Stimulated activated naive CD8-positive, alpha-beta T cell treated with anti-CD3 and anti-CD28 coated beads, Interleukin-15, amount 100 ng/mL, for 72 hours (primary cell): ENCODE measurements around the gene SLC10A3.

Source experiments
- ATAC-seq: fragments of 150-1000 bp; cut with Tn5 transposase; 2 replicates; pipeline ENCODE4 v1.10.0; 2021; ENCODE audit warnings: mild to moderate bottlenecking, moderate library complexity
- DNase-seq, 2 donors: peaks; one replicate each; pipeline ENCODE4 v3.0.0; 2021 to 2022
- H3K27ac Mint-ChIP-seq, 2 donors: one replicate each; pipeline ENCODE4 v1.8.0; 2022; ENCODE audit warnings: mild to moderate bottlenecking in 2 of 2, mixed read lengths in 2 of 2, moderate library complexity in 2 of 2
- H3K27me3 Mint-ChIP-seq: one replicate; pipeline ENCODE4 v1.8.0; 2022; ENCODE audit warnings: mixed read lengths
- H3K4me1 Mint-ChIP-seq: one replicate; pipeline ENCODE4 v1.8.0; 2022; ENCODE audit warnings: mild to moderate bottlenecking, mixed read lengths
- H3K4me3 Mint-ChIP-seq, 2 donors: one replicate each; pipeline ENCODE4 v1.8.0; 2022; ENCODE audit warnings: mild to moderate bottlenecking in 2 of 2, mixed read lengths in 2 of 2, moderate library complexity in 1 of 2
- H3K9me3 Mint-ChIP-seq, 2 donors: one replicate each; pipeline ENCODE4 v1.8.0; 2022; ENCODE audit warnings: mixed read lengths in 2 of 2

Gene SLC10A3

DNA sequence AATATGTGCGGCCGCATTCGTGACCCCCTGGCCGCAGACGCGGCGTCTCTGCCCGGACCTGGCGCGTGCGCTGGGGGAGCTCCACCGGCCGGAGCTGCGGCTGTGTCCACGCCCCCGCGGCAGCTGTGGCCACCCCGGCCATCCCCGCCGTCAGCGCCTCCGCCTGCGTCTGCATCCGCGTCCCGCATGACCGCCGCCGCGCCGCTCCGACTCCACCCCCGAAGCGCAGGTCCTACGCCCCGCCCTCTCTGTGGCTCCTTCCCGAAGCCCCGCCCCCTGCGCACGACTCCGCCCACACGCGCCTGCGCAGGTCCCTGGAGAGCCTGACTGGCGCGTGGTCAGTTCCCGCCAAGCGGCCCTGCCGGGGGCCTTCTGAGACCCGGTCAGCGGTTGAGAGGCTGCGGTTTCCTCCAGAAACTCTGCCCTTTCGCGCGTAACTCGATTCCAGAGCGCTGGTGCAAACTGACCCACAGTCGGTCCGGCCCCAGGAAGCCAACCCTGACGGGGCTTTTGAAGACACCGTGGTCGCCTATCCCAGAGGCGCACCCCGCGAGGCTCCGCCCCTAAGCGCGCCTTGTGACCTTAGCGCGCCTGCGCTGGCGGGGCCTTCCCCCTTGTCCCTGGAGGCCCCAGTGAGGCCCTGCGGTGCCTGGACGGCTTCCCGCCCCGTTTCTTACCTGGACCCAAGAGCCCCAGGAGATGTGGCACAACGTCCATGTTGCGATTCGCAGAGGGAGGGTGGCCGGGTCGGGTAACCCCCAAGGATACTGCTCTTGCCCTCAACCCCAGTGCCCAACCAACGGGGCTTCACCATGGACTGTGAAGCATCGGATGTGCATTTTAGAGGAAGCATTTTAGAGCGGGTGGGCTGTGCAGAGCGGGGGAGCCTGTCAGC lies 11.5 kb downstream of the SLC10A3 start, which contains the start of gene LAGE3:
Gene LAGE3, minus strand, starts transcription at position 554 of the 895 bp plus-strand sequence. Its CDS starts 366 bp downstream, at position 188.
- peak; percentile 96 for DNase-seq
- Mint-ChIP-seq H3K27ac (peak within 1 kb of the TSS; percentile 95), H3K4me3 (peak within 1 kb of the TSS; percentile 87 to 90), H3K4me1 (peaks cover 45% of the 10 kb centered on the region), H3K27me3 (no peaks in the 10 kb centered on the region), H3K9me3 (no peaks in the 10 kb centered on the region)
- ATAC-seq, result peak; percentile 94

- H3K9me3 Mint-ChIP-seq, result no peaks in the 10 kb centered on the region
- H3K27ac Mint-ChIP-seq, result peak overlapping the region in 1 of 2 donors; percentile 81
- H3K27me3 Mint-ChIP-seq, result no peaks in the 10 kb centered on the region
- no peak for DNase-seq
- peaks cover 42% of the 10 kb centered on the region for H3K4me1 Mint-ChIP-seq
- H3K4me3 Mint-ChIP-seq, result peak overlapping the region; percentile 87 to 90
- no peak for ATAC-seq
Observed at GRCh38 chrX:154477891-154478477, 12.4 kb downstream of the SLC10A3 start.

- ATAC-seq (no peak), DNase-seq (no peak)
- H3K27ac Mint-ChIP-seq, result no peak overlapping the region
- no peaks in the 10 kb centered on the region for H3K27me3 Mint-ChIP-seq
- no peak overlapping the region for H3K4me3 Mint-ChIP-seq
- H3K4me1 Mint-ChIP-seq, result peaks cover 38% of the 10 kb centered on the region
- H3K9me3 Mint-ChIP-seq, result no peaks in the 10 kb centered on the region
Observed at GRCh38 chrX:154476821-154477220, 13.6 kb downstream of the SLC10A3 start.

DNA sequence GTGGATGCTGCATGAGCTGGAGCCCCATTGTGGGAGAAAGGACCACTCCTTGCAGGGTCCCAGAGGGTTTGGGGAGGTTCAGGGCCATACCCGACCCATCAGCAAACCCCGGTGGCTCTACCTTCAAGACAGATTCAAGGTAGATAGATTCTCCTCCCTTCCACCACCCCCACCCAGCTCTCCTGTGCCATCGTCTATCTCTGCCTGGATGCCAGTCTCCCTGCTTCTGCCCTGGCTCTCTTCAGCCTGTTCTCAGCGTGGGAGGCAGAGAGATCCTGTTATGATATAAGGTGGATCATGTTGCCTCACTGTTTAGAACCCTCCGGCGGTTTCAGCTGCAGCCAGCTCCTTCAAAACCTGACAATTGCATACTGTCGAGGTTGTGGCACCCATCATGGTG lies 16.7 kb downstream of the SLC10A3 start:
- Mint-ChIP-seq H3K27ac (no peak overlapping the region), H3K4me1 (peaks cover 31% of the 10 kb centered on the region), H3K9me3 (no peaks in the 10 kb centered on the region), H3K27me3 (no peaks in the 10 kb centered on the region), H3K4me3 (no peak overlapping the region)
- DNase-seq (no peak), ATAC-seq (no peak)

GRCh38 chrX:154472685-154473632 lies 17.5 kb downstream of the SLC10A3 start:
- DNase-seq (no peak), ATAC-seq (peak; percentile 59)
- Mint-ChIP-seq H3K9me3 (no peaks in the 10 kb centered on the region), H3K27me3 (no peaks in the 10 kb centered on the region), H3K4me3 (no peak overlapping the region), H3K4me1 (peaks cover 29% of the 10 kb centered on the region), H3K27ac (no peak overlapping the region)

GRCh38 chrX:154471839-154472684 lies 18.4 kb downstream of the SLC10A3 start:
- no peak for ATAC-seq
- H3K4me1 Mint-ChIP-seq, result peaks cover 23% of the 10 kb centered on the region

DNA sequence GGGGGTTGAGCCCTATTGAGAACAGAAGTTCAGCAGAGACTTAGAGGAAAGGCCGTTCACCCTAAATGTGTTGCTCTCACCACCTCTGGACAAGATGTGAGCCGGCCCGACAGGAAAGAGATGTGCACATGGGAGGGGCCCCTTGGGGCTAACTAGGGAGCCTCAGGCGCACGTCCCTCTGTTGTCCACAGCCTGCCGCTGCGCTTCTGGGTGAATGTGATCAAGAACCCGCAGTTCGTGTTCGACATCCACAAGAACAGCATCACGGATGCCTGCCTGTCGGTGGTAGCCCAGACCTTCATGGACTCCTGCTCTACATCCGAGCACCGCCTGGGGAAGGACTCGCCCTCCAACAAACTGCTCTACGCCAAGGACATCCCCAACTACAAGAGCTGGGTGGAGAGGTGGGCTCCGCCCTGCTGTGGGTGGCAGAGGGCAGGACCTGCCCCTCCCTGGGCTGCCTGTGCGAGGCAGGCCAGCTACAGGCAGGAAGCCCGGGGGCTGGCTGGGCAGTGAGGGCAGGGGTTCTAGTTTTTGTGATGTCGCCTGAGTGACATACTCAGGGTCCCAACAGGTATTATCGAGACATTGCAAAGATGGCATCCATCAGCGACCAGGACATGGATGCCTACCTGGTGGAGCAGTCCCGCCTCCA lies 19.4 kb downstream of the SLC10A3 start:
- ATAC-seq, result no peak
- H3K4me3 Mint-ChIP-seq, result no peak overlapping the region
- H3K27ac Mint-ChIP-seq, result no peak overlapping the region
- DNase-seq, result no peak
- H3K27me3 Mint-ChIP-seq, result no peaks in the 10 kb centered on the region
- no peaks in the 10 kb centered on the region for H3K9me3 Mint-ChIP-seq
- H3K4me1 Mint-ChIP-seq, result peaks cover 16% of the 10 kb centered on the region

More at GRCh38 chrX:154471839-154472684, 18.4 kb downstream of the SLC10A3 start:
- no peak overlapping the region for H3K4me3 Mint-ChIP-seq
- no peaks in the 10 kb centered on the region for H3K27me3 Mint-ChIP-seq
- no peaks in the 10 kb centered on the region for H3K9me3 Mint-ChIP-seq
- no peak for DNase-seq
- H3K27ac Mint-ChIP-seq, result peak overlapping the region in 1 of 2 donors; percentile 91

DNA sequence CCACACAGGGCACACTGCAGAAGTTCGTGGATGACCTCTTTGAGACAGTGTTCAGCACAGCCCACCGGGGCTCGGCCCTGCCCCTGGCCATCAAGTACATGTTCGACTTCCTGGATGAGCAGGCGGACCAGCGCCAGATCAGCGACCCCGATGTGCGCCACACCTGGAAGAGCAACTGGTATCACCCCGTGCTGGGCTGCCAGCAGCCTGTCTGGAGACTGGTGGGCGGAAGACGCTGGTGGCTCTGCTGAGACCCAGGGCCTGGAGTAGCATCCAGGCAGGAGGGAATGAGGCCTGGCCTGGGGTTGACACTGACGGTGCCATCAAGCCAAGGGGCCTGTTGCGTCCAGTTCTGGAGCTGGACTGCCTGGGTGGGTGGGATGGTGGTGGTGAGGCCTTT lies 20.0 kb downstream of the SLC10A3 start:
- DNase-seq (no peak), ATAC-seq (no peak)
- Mint-ChIP-seq H3K27ac (no peak overlapping the region), H3K4me3 (no peak overlapping the region), H3K27me3 (no peaks in the 10 kb centered on the region), H3K4me1 (peaks cover 12% of the 10 kb centered on the region), H3K9me3 (no peaks in the 10 kb centered on the region)

GRCh38 chrX:154469880-154470279 lies 20.5 kb downstream of the SLC10A3 start:
- no peak overlapping the region for H3K4me3 Mint-ChIP-seq
- ATAC-seq (no peak), DNase-seq (no peak)
- peaks cover 9% of the 10 kb centered on the region for H3K4me1 Mint-ChIP-seq
- no peaks in the 10 kb centered on the region for H3K9me3 Mint-ChIP-seq
- no peaks in the 10 kb centered on the region for H3K27me3 Mint-ChIP-seq
- peak overlapping the region in 1 of 2 donors; percentile 27 for H3K27ac Mint-ChIP-seq

GRCh38 chrX:154469114-154469513 lies 21.3 kb downstream of the SLC10A3 start:
- no peak for DNase-seq
- no peak for ATAC-seq
- H3K4me1 Mint-ChIP-seq, result peaks cover 9% of the 10 kb centered on the region
- no peak overlapping the region for H3K4me3 Mint-ChIP-seq
- H3K9me3 Mint-ChIP-seq, result no peaks in the 10 kb centered on the region
- H3K27me3 Mint-ChIP-seq, result no peaks in the 10 kb centered on the region
- H3K27ac Mint-ChIP-seq, result no peak overlapping the region

- H3K4me1 Mint-ChIP-seq, result peaks cover 4% of the 10 kb centered on the region
- no peak overlapping the region for H3K4me3 Mint-ChIP-seq
- H3K9me3 Mint-ChIP-seq, result no peaks in the 10 kb centered on the region
- H3K27me3 Mint-ChIP-seq, result no peaks in the 10 kb centered on the region
- ATAC-seq, result no peak
- no peak overlapping the region for H3K27ac Mint-ChIP-seq
- DNase-seq, result no peak
Observed at GRCh38 chrX:154468217-154468616, 22.2 kb downstream of the SLC10A3 start.

- H3K27ac Mint-ChIP-seq, result no peak overlapping the region
- no peaks in the 10 kb centered on the region for H3K9me3 Mint-ChIP-seq
- H3K27me3 Mint-ChIP-seq, result no peaks in the 10 kb centered on the region
- H3K4me3 Mint-ChIP-seq, result no peak overlapping the region
- no peak for DNase-seq
- no peaks in the 10 kb centered on the region for H3K4me1 Mint-ChIP-seq
- ATAC-seq, result no peak
Observed at GRCh38 chrX:154467556-154467955, 22.9 kb downstream of the SLC10A3 start.

DNA sequence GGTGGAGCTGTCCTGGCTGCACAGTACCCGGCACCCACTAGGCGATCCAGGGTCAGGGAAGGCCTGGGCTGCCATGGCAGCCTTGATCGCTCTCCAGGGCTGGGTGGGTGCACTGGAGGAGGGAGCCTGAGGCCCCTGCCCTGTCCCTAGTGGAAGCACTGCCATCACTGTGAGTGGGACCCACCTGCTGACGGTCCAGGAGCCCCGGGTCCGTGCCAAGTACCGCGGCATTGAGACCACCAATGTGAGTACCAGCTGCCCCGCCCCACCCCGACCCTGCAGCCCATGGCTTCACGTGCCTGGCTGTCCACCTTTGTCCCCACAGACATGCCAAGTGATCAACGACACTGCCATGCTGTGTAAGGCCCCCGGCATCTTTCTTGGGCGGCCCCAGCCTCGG lies 23.5 kb downstream of the SLC10A3 start:
- ATAC-seq (no peak), DNase-seq (no peak)
- Mint-ChIP-seq H3K4me3 (no peak overlapping the region), H3K27ac (no peak overlapping the region), H3K27me3 (no peaks in the 10 kb centered on the region), H3K4me1 (peaks cover 3% of the 10 kb centered on the region), H3K9me3 (no peaks in the 10 kb centered on the region)

DNA sequence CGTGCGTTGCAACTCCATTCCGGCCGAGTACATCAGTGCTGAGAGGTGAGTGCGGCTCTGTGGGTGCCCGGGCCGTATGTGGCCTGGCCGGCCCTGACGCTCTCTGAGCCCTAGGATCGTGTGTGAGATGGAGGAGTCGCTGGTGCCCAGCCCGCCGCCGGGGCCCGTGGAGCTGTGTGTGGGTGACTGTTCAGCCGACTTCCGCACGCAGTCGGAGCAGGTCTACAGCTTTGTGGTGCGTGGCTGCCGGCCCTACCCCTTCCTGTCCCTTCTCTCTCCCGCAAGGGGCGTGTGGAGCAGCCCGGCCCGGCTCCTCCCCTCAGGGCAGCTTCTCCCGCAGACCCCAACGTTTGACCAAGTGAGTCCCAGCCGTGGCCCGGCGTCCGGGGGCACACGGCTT lies 24.4 kb downstream of the SLC10A3 start:
- DNase-seq (no peak), ATAC-seq (no peak)
- no peak overlapping the region for H3K4me3 Mint-ChIP-seq
- H3K27ac Mint-ChIP-seq, result no peak overlapping the region
- H3K9me3 Mint-ChIP-seq, result no peaks in the 10 kb centered on the region
- peaks cover 10% of the 10 kb centered on the region for H3K4me1 Mint-ChIP-seq
- H3K27me3 Mint-ChIP-seq, result no peaks in the 10 kb centered on the region
